Stimulated activated memory B cell treated with anti-CD40 and anti-IgM and Interleukin-4, amounts not matched to agents 10 μg/mL and 1 μg/mL and 100 μg/mL, for 72 hours (primary cell): ENCODE results near the gene WBP2NL.
A peak's percentile ranks its signal among the peaks of the same experiment; 100 is the strongest.

Experiments used
- ATAC-seq: fragments of 150-1000 bp; cut with Tn5 transposase; 2 replicates; pipeline ENCODE4 v1.10.0; 2021
- H3K27ac Mint-ChIP-seq: one replicate; pipeline ENCODE4 v1.8.0; 2022; ENCODE audit warnings: mild to moderate bottlenecking, mixed read lengths
- H3K27me3 Mint-ChIP-seq: one replicate; pipeline ENCODE4 v1.8.0; 2022; ENCODE audit warnings: mixed read lengths
- H3K36me3 Mint-ChIP-seq: one replicate; pipeline ENCODE4 v1.8.0; 2022; ENCODE audit warnings: mixed read lengths
- H3K4me1 Mint-ChIP-seq: one replicate; pipeline ENCODE4 v1.8.0; 2022; ENCODE audit warnings: mixed read lengths
- H3K4me3 Mint-ChIP-seq: one replicate; pipeline ENCODE4 v1.8.0; 2022; ENCODE audit warnings: mild to moderate bottlenecking, moderate library complexity, mixed read lengths
- H3K9me3 Mint-ChIP-seq: one replicate; pipeline ENCODE4 v1.8.0; 2022; ENCODE audit warnings: mixed read lengths

WBP2NL gene

DNA sequence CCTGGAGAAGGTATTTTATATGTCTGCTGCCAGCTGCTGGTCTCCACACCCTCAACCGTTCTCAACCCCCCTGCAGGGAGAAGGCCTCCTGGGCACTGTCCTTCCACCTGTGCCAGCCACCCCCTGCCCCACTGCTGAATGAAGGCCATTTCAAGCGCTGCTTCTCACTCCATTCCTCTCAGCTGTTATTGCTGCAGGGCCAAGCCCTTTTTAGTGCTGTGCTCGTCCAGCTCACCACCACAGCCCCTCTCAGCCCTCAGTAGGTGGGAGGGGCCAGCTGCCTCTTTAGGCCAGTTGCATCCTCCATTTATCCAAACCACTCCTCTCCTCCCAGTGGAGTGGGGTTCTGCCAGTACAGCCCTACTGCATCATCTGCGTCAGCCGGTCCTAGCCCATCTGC, 1.8 kb upstream of the WBP2NL start:
- no peak for ATAC-seq
- no peaks in the 10 kb centered on the region for H3K27me3 Mint-ChIP-seq
- peaks cover 33% of the 10 kb centered on the region for H3K4me1 Mint-ChIP-seq
- H3K9me3 Mint-ChIP-seq = no peaks in the 10 kb centered on the region
- H3K27ac Mint-ChIP-seq = no peak overlapping the region
- H3K4me3 Mint-ChIP-seq = no peak overlapping the region
- H3K36me3 Mint-ChIP-seq = peaks cover 15% of the 10 kb centered on the region

DNA sequence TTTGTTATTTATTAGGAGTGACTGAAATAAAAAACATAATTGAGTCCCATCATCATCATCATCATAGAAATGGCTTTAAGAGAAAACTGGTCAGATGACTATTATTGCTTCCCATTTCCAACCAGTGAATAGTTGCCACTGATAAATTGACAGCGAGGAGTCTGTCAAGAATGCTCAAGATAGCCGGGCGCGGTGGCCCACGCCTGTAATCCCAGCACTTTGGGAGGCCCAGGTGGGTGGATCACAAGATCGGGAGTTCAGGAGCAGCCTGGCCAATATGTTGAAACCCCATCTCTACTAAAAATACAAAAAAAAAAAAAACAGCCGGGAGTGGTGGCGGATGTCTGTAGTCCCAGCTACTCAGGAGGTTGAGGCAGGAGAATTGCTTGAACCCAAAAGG, 1.9 kb downstream of the WBP2NL start:
- ATAC-seq = no peak
- peaks cover 28% of the 10 kb centered on the region for H3K4me1 Mint-ChIP-seq
- H3K4me3 Mint-ChIP-seq = no peak overlapping the region
- H3K9me3 Mint-ChIP-seq = peaks cover 2% of the 10 kb centered on the region
- H3K36me3 Mint-ChIP-seq = peaks cover 17% of the 10 kb centered on the region
- no peak overlapping the region for H3K27ac Mint-ChIP-seq
- no peaks in the 10 kb centered on the region for H3K27me3 Mint-ChIP-seq

DNA sequence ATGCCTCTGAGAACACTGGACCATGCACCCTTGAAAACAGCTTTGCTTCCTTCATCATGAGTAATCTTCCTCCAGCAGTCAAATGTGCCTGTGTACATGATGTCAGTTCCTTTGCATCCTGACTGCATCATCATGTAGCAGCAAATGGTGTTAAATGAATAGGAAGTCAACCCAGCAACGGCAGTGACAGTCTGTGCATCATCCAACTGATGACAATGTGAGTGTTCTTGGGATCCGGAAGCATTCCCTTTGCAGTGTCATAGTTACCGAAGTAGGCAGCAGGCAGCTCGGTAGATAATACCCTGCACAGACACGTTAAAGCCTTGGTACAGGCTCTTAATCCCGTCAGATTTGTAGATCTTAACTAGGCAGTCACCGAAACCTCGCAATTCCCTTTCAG, 2.5 kb downstream of the WBP2NL start:
- ATAC-seq = no peak
- Mint-ChIP-seq H3K36me3 (peaks cover 17% of the 10 kb centered on the region), H3K4me3 (no peak overlapping the region), H3K27ac (no peak overlapping the region), H3K9me3 (peaks cover 2% of the 10 kb centered on the region), H3K4me1 (peaks cover 22% of the 10 kb centered on the region), H3K27me3 (no peaks in the 10 kb centered on the region)

DNA sequence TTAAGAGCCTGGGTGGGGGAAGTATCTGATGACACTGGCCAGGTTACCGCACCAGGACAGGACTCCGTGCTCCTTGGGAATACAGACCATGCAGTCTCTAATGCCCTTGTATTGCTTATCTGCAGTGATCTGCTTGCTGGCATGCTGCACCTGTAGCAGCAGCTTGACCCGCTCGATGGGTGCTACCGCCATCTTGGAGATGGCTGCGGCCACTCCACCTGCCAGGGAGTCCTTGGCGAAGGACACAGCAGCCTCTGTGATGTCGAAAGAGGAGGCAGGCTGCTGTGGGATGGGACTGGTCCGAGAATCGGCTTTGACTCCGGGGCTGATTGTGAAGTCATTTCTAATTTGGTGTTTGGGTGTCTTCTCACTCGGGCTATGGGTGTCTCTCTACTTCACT, 3.1 kb downstream of the WBP2NL start:
- Mint-ChIP-seq H3K36me3 (peaks cover 17% of the 10 kb centered on the region), H3K9me3 (peaks cover 2% of the 10 kb centered on the region), H3K27me3 (no peaks in the 10 kb centered on the region), H3K4me1 (peaks cover 21% of the 10 kb centered on the region), H3K27ac (no peak overlapping the region), H3K4me3 (no peak overlapping the region)
- ATAC-seq = no peak

DNA sequence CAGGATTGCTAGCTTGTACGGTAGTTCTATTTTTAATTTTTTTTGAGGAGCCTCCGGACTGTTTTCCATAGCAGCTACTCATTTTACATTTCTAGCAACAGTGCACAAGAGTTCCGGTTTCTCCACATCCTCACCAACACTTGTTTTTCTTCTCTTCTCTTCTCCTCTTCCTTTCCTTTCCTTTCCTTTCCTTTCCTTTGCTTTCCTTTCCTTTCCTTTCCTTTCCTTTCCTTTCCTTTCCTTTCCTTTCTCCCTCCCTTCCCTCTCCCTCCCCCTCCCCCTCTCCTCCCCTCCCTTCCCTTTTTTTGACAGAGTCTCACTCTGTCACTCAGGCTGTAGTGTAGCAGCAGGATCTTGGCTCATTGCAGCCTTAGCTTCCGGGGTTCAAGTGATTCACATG, 9.3 kb downstream of the WBP2NL start:
- no peak for ATAC-seq
- no peaks in the 10 kb centered on the region for H3K36me3 Mint-ChIP-seq
- H3K4me3 Mint-ChIP-seq = no peak overlapping the region
- H3K27ac Mint-ChIP-seq = no peak overlapping the region
- peaks cover 9% of the 10 kb centered on the region for H3K9me3 Mint-ChIP-seq
- peaks cover 5% of the 10 kb centered on the region for H3K4me1 Mint-ChIP-seq
- no peaks in the 10 kb centered on the region for H3K27me3 Mint-ChIP-seq

DNA sequence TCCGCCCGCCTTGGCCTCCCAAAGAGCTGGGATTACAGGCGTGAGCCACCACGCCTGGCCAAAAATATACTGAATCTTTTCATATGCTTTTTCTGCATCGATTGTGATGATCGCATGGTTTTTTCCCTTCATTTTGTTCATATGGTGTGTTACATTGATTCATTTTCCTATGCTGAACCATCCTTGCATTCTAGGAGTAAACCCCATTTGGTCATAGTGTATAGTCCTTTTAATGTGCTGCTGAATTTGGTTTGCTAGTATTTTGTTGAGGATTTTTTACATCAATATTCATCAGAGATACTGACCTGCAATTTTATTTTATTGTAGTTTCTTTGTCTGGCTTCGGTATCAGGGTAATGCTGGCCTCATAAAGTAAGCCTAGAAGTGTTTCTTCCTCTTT, 12.2 kb downstream of the WBP2NL start:
- no peak for ATAC-seq
- Mint-ChIP-seq H3K27ac (no peak overlapping the region), H3K4me3 (no peak overlapping the region), H3K27me3 (no peaks in the 10 kb centered on the region), H3K9me3 (peaks cover 6% of the 10 kb centered on the region), H3K4me1 (peaks cover 5% of the 10 kb centered on the region), H3K36me3 (no peaks in the 10 kb centered on the region)

DNA sequence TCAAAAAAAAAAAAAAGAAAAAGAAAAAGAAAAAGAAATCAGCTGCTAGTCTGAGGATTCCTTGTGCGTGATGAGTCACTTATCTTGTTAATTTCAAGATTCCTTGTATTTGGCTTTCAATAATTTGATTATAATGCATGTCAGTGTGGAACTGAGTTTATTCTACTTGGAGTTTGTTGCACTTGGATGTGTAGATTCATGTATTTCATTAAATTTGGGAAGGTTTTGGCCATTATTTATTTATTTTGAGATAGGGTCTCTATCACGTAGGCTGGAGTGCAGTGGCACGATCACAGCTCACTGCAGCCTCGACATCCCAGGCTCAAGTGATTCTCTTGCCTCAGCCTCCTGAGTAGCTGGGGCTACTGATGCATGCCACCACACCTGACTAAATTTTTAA, 14.8 kb downstream of the WBP2NL start:
- no peak overlapping the region for H3K27ac Mint-ChIP-seq
- H3K4me1 Mint-ChIP-seq = no peaks in the 10 kb centered on the region
- H3K27me3 Mint-ChIP-seq = peaks cover 15% of the 10 kb centered on the region
- peaks cover 3% of the 10 kb centered on the region for H3K9me3 Mint-ChIP-seq
- no peak overlapping the region for H3K4me3 Mint-ChIP-seq
- ATAC-seq = no peak
- H3K36me3 Mint-ChIP-seq = no peaks in the 10 kb centered on the region

DNA sequence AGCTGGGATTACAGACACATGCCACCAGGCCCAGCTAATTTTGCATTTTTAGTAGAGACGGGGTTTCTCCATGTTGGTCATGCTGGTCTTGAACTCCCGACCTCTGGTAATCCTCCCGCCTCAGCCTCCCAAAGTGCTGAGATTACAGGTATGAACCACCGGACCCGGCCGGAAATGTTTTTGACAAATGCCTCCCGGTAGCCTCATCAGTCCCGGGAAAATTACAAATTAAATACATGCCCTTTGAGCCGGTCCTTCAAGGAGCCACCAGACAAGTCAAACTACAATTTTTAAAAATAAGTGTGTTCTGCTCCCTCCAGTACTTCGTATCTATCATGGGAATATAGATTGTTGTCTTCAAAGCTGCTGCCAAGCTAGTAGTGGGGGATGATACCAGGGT, 17.5 kb downstream of the WBP2NL start:
- Mint-ChIP-seq H3K9me3 (no peaks in the 10 kb centered on the region), H3K27ac (no peak overlapping the region), H3K36me3 (no peaks in the 10 kb centered on the region), H3K4me1 (no peaks in the 10 kb centered on the region), H3K27me3 (peaks cover 15% of the 10 kb centered on the region), H3K4me3 (no peak overlapping the region)
- no peak for ATAC-seq

DNA sequence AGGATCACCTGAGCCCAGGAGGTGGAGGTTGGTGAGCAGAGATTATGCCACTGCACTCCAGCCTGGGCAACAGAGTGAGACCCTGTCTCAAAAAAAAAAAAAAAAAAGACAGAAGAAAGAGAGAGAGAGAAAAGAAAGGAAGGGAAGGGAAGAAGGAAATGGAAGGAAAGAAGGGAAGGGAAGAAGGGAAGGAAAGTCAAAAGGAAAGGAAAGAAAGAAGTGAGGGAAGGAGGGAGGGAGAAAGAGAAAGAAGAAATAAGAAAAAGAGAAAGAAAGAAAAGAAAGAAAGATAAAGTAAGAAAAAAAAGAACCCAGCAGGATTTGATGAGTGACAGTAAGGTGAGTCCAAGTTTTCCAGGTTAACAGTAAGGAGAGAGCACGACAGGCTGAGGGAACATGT, 19.6 kb downstream of the WBP2NL start:
- no peak overlapping the region for H3K4me3 Mint-ChIP-seq
- ATAC-seq = no peak
- no peaks in the 10 kb centered on the region for H3K9me3 Mint-ChIP-seq
- peaks cover 15% of the 10 kb centered on the region for H3K27me3 Mint-ChIP-seq
- H3K36me3 Mint-ChIP-seq = no peaks in the 10 kb centered on the region
- H3K27ac Mint-ChIP-seq = peak overlapping the region; percentile 6
- H3K4me1 Mint-ChIP-seq = peaks cover 10% of the 10 kb centered on the region

DNA sequence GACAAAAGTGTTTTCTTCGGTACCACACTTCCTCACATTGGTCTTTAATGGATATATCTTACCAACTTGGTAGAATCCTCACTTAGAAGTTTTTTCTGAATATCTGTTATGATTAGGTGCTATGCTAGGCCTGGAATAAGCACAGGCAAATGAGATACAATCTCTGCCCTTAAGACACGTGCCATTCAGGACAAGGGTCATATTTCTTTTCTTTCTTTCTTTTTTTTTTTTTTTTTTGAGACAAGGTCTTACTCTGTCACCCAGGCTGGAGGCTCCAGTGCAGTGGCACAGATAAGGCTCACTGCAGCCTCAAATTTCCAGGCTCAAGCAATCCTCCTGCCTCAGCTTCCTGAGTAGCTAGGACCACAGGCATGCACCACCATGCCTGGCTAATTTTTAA, 23.0 kb downstream of the WBP2NL start:
- no peaks in the 10 kb centered on the region for H3K9me3 Mint-ChIP-seq
- no peak overlapping the region for H3K4me3 Mint-ChIP-seq
- no peak overlapping the region for H3K27ac Mint-ChIP-seq
- no peaks in the 10 kb centered on the region for H3K36me3 Mint-ChIP-seq
- H3K4me1 Mint-ChIP-seq = peaks cover 10% of the 10 kb centered on the region
- peaks cover 15% of the 10 kb centered on the region for H3K27me3 Mint-ChIP-seq
- no peak for ATAC-seq

DNA sequence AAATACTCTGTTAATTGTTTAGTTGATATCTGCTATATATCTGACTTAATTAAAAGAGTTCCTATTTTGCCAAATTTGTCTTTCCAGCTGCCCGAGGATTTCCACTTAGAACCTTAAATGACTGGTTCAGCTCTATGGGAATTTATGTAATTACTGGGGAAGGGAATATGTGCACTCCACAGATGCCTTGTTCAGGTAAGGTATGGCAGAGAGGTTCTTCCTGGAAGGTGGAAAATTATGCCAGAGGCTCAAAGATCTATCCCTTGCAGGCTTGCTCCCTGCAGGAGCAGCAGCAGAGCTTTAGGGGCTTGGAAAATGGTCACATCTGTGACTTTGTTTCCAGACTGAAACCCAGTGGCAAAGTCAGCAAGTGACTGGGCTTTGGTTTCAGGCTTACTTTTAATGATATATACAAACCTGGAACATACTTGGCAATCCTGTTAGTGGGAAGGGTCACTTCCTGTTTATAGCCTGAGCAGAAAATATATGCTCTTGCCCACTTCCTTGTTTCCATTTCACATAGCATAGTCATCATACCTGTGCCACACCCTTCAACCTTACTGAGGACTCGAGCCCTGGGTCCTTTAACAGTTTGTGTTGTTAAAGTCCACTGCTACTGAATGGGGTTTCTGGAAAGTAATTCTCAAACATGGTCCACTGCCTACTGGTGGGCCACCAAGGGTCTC, 23.7 kb downstream of the WBP2NL start:
- no peaks in the 10 kb centered on the region for H3K9me3 Mint-ChIP-seq
- H3K27me3 Mint-ChIP-seq = peaks cover 10% of the 10 kb centered on the region
- H3K36me3 Mint-ChIP-seq = peaks cover 2% of the 10 kb centered on the region
- ATAC-seq = peak; percentile 84
- peak overlapping the region; percentile 45 for H3K27ac Mint-ChIP-seq
- peaks cover 10% of the 10 kb centered on the region for H3K4me1 Mint-ChIP-seq
- H3K4me3 Mint-ChIP-seq = no peak overlapping the region

DNA sequence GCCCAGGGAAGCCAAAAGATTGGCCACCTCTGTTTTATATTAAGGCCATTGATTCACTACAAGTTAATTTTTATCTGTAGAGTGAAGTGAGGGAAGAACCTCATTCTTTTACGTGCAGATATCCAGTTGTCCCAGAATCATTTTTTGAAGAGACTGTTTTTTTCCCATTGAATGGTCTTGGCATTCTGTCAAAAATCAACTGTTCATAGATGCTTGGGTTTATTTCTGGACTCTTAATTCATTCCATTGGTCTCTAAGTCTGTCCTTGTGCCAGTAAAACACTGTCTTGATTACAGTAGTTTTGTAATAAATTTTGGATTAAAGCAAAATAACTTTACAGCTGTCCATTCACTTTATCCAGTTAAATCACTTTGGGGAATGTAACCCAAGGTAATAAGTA, 26.8 kb downstream of the WBP2NL start:
- Mint-ChIP-seq H3K36me3 (peaks cover 5% of the 10 kb centered on the region), H3K27ac (no peak overlapping the region), H3K9me3 (no peaks in the 10 kb centered on the region), H3K4me3 (no peak overlapping the region), H3K4me1 (peaks cover 14% of the 10 kb centered on the region), H3K27me3 (no peaks in the 10 kb centered on the region)
- ATAC-seq = no peak

DNA sequence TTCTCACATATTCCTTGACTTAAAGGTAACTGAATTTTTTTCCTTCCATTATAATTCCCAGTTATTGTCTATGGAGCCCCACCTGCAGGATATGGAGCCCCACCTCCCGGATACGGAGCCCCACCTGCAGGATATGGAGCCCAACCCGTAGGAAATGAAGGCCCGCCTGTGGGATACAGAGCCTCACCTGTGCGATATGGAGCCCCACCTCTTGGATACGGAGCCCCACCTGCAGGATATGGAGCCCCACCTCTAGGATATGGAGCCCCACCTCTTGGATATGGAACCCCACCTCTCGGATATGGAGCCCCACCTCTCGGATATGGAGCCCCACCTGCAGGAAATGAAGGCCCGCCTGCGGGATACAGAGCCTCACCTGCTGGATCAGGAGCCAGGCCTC, 28.1 kb downstream of the WBP2NL start:
- no peak for ATAC-seq
- peaks cover 5% of the 10 kb centered on the region for H3K36me3 Mint-ChIP-seq
- H3K27ac Mint-ChIP-seq = no peak overlapping the region
- no peaks in the 10 kb centered on the region for H3K27me3 Mint-ChIP-seq
- no peak overlapping the region for H3K4me3 Mint-ChIP-seq
- peaks cover 27% of the 10 kb centered on the region for H3K4me1 Mint-ChIP-seq
- no peaks in the 10 kb centered on the region for H3K9me3 Mint-ChIP-seq

DNA sequence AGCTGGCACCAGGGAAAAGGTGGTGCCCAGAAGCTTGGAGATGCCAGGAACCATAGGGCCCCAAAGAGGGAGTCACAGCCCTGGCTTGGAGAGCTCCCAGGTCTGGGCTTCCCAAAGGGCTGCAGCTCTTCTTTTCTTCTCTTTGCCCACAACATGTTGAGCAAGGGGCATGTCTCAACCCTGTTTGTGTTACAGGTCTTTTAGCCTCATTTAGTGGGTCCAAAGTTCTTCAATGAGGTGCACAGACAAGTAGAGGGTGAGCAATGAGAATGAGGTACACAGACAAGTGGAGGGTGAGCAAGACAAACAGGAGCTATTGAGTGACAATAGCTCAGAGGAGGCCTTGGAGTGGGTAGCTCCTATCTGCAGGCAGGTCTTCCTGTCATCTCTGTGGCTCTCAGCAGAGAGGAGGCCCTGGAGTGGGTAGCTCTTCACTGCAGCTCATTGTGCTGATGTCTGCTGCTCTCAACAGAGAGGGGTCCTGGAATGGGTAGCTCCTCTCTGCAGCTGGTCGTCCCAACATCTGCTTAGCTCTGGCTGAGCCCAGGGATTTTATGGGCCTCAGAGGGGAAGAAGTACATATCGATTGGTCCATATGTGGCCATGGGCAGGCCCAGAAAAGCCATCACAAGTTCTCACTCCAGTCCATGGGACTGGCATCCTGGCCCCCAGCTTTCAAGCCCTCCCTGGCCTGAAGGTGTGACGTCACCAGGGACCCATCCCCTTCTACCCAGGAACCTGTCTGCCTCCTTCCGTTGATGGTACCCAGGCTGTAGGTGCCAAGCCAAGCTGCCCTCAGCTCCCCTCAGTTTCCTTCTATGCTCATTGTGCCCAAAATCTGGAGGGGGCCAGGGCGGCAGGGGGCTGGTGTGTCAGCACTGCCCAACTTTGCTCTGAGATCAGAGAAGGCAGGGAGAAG, 34.9 kb downstream of the WBP2NL start:
- Mint-ChIP-seq H3K4me1 (peaks cover 26% of the 10 kb centered on the region), H3K36me3 (peaks cover 23% of the 10 kb centered on the region), H3K27ac (no peak overlapping the region), H3K4me3 (no peak overlapping the region), H3K9me3 (peaks cover 8% of the 10 kb centered on the region), H3K27me3 (no peaks in the 10 kb centered on the region)
- ATAC-seq = no peak

DNA sequence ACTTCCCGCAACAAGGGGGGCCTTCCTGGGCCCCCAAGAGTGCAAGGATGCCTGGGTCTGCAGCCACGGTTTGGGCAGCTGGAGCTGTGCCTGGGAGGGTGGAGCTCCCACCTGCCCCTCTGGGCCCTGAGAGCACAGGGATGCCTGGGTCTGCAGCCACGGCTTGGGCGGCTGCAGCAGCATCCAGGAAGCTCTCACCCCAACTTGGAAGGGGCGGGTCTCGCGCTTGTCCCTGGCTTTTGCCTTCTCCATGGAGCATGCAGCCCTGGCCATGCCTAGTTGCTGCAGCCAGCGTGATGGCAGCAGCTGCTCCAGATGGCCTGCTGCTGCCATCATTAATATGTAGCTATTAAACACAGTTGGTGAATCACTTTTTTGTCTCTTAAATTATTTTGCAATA, 36.7 kb downstream of the WBP2NL start:
- Mint-ChIP-seq H3K27me3 (no peaks in the 10 kb centered on the region), H3K9me3 (peaks cover 8% of the 10 kb centered on the region), H3K36me3 (peaks cover 23% of the 10 kb centered on the region), H3K4me3 (no peak overlapping the region), H3K4me1 (peaks cover 34% of the 10 kb centered on the region), H3K27ac (no peak overlapping the region)
- ATAC-seq = no peak

DNA sequence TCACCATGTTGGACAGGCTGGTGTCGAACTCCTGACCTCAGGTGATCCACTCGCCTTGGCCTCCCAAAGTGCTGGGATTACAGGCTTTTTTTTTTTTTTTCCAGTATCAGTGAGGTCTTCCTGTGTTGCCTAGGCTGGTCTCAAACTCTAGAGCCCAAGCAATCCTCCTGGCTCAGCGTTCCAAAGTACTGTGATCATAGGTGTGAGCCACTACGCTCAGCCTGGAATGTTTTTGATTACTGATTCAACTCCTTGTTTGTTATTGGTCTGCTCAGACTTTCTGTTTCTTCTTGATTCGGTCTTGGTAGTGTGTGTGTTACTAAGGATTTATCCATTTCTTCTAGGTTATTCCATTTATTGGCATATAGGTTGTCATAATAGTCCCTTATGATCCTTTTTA, 40.7 kb downstream of the WBP2NL start:
- no peak overlapping the region for H3K27ac Mint-ChIP-seq
- no peak overlapping the region for H3K4me3 Mint-ChIP-seq
- peaks cover 20% of the 10 kb centered on the region for H3K4me1 Mint-ChIP-seq
- no peaks in the 10 kb centered on the region for H3K27me3 Mint-ChIP-seq
- peaks cover 20% of the 10 kb centered on the region for H3K36me3 Mint-ChIP-seq
- peaks cover 8% of the 10 kb centered on the region for H3K9me3 Mint-ChIP-seq
- no peak for ATAC-seq
